Transverse colon (tissue), 4 donors: ENCODE results near the gene CMTR1. TPM values are rescaled to one million over a fixed set of nuclear protein-coding genes. Genes with fewer than 3 reads are reported as not detected.
"Not testable (repeated sequence)": the region's sequence is repeated elsewhere in the genome, so short reads cannot be mapped to it uniquely, and the experiment has no call there.

ENCODE experiments used
- DNase-seq: peaks from one replicate; pipeline ENCODE4 v3.0.0-alpha.2; 2019
- H3K27ac ChIP-seq, 4 donors: fragments of 200-600 bp; sonication (generic); 2 replicates each; pipeline ENCODE4 v1.5.1; 2016 to 2018; ENCODE audit warnings: inconsistent platforms in 4 of 4
- H3K27me3 ChIP-seq: fragments of 200-600 bp; sonication (generic); 2 replicates; pipeline ENCODE4 v1.5.1; 2017; ENCODE audit warnings: inconsistent platforms
- H3K36me3 ChIP-seq, 4 donors: fragments of 200-600 bp; sonication (generic); 2 replicates each; pipeline ENCODE4 v1.5.1; 2017 to 2019; ENCODE audit warnings: inconsistent platforms in 4 of 4
- H3K4me1 ChIP-seq, 4 donors: fragments of 200-600 bp; sonication (generic); 2 replicates each; pipeline ENCODE4 v1.5.1; 2017 to 2020; ENCODE audit warnings: inconsistent platforms in 4 of 4
- H3K4me3 ChIP-seq, 4 donors: fragments of 200-600 bp; sonication (generic); 1 replicate in 1 of 4; 2 replicates in 3 of 4; pipeline versions ENCODE4 v1.5.1 to v1.6.1; 2017 to 2019; ENCODE audit warnings: inconsistent platforms in 4 of 4
- H3K9me3 ChIP-seq, 2 donors: fragments of 200-600 bp; sonication (generic); 2 replicates each; pipeline ENCODE4 v1.5.1; 2017 to 2019; ENCODE audit warnings: inconsistent platforms in 2 of 2
- CTCF ChIP-seq, 5 experiments: fragments of 200-600 bp in 3 of 5; fragments of 450-650 bp in 2 of 5; sonication (generic) in 3 of 5; IDR thresholded peaks; 1 replicate in 2 of 5; 2 replicates in 3 of 5; pipeline ENCODE4 v1.5.1; 2016 to 2017; ENCODE audit warnings: antibody characterized with exemption in 5 of 5, inconsistent platforms in 3 of 5, mild to moderate bottlenecking in 2 of 5, moderate library complexity in 1 of 5
- EP300 ChIP-seq: sonication (generic); formaldehyde crosslinking; IDR thresholded peaks from one replicate; pipeline ENCODE4 v1.6.1; 2017; ENCODE audit warnings: antibody characterized with exemption, low read depth
- POLR2A ChIP-seq: fragments of 450-650 bp; IDR thresholded peaks from one replicate; pipeline ENCODE4 v1.6.1; 2016; ENCODE audit warnings: antibody characterized with exemption, mild to moderate bottlenecking, moderate library complexity
- POLR2AphosphoS5 ChIP-seq, 3 donors: sonication (generic); formaldehyde crosslinking; IDR thresholded peaks; one replicate each; pipeline ENCODE4 v1.6.1; 2016; ENCODE audit warnings: antibody characterized with exemption in 3 of 3
- WGBS, 2 donors: methylation state at CpG; one replicate each; pipeline ENCODE4 v1.1.5; 2018; ENCODE audit warnings: low coverage in 1 of 2; 5-methylcytosine and 5-hydroxymethylcytosine counted together
- in situ Hi-C, 4 donors: fragments of 200-750 bp; cut with MboI; loops; one replicate each; pipeline versions ENCODE4 v1.15.0 to v1.15.1; 2017; ENCODE audit warnings: low sequenced_read_pairs in 3 of 4, low pct_ligation_motif_present in 1 of 4, low pct_unique_long_range_greater_than_20kb in 1 of 4
- intact Hi-C: fragments of 100-400 bp; cut with DNase I; formaldehyde crosslinking; loops from one replicate; pipeline ENCODE4 v1.15.1; 2023; ENCODE audit warnings: low total_unique reads
- total RNA-seq, 4 donors: library from RNA; depleted of rRNA; stranded (reverse); fragments of >200 nt; gene quantifications; one replicate each; pipeline ENCODE4 v1.1.0, GENCODE V29; 2016

The CMTR1 gene
- total RNA-seq, 4 donors from 2014 or later, result 16.5 to 40.6 (median 24.9) TPM

- no peak for TF ChIP-seq EP300
- TF ChIP-seq POLR2A, result no peak
- TF ChIP-seq CTCF (IDR thresholded peaks at IDR 0.05), result no peak
- no peak for TF ChIP-seq POLR2AphosphoS5 (IDR thresholded peaks at IDR 0.05)
- H3K27me3 ChIP-seq, result no peaks in the 10 kb centered on the region
- intact Hi-C loops (no loop called here), in situ Hi-C loops (no loop called here)
- WGBS, 2 donors, result 11 to 28% methylated on average over 4 of the region's 4 CpGs
- peak overlapping the region; percentile 48 to 57 (median 54) for H3K27ac ChIP-seq
- DNase-seq, result no peak
- peaks cover 0 to 37% (median 15%) of the 10 kb centered on the region in 4 donors for H3K36me3 ChIP-seq
- no peaks in the 10 kb centered on the region for H3K9me3 ChIP-seq
- H3K4me1 ChIP-seq, result peaks cover 0 to 15% (median 5%) of the 10 kb centered on the region in 4 donors
- peak overlapping the region in 2 of 4 donors; percentile 4 to 28 for H3K4me3 ChIP-seq
Measured at GRCh38 chr6:37442416-37443215, 9.6 kb downstream of the CMTR1 start.

GRCh38 chr6:37443216-37443542 lies 10.2 kb downstream of the CMTR1 start:
- H3K9me3 ChIP-seq, intact Hi-C loops, DNase-seq, H3K27me3 ChIP-seq, in situ Hi-C loops: not testable (repeated sequence)
- Histone ChIP-seq H3K4me1 (peaks cover 0 to 15% (median 5%) of the 10 kb centered on the region in 4 donors), H3K27ac (peak overlapping the region; percentile 48 to 57 (median 54)), H3K4me3 (peak overlapping the region in 2 of 4 donors; percentile 4 to 28), H3K36me3 (peaks cover 0 to 32% (median 14%) of the 10 kb centered on the region in 4 donors)
- 73 to 84% methylated on average over 4 to 5 of the region's 5 CpGs for WGBS, 2 donors

- no peak for DNase-seq
- Histone ChIP-seq H3K27ac (no peak overlapping the region), H3K36me3 (peaks cover 0 to 47% (median 22%) of the 10 kb centered on the region in 4 donors), H3K27me3 (no peaks in the 10 kb centered on the region), H3K4me3 (no peak overlapping the region), H3K9me3 (no peaks in the 10 kb centered on the region), H3K4me1 (peaks cover 2 to 12% (median 7%) of the 10 kb centered on the region in 4 donors)
- in situ Hi-C loops (no loop called here), intact Hi-C loops (no loop called here)
- WGBS, 2 donors, result 83 to 88% methylated on average over 4 of the region's 4 CpGs
- no peak for TF ChIP-seq EP300
- no peak for TF ChIP-seq POLR2AphosphoS5 (IDR thresholded peaks at IDR 0.05)
- no peak for TF ChIP-seq POLR2A
- TF ChIP-seq CTCF (IDR thresholded peaks at IDR 0.05), result no peak
Measured at GRCh38 chr6:37449984-37450383, 17.0 kb downstream of the CMTR1 start.

GRCh38 chr6:37451441-37452193 lies 18.6 kb downstream of the CMTR1 start:
- Histone ChIP-seq H3K4me3 (no peak overlapping the region), H3K9me3 (no peaks in the 10 kb centered on the region), H3K27ac (peak overlapping the region in 3 of 4 donors; percentile 35 to 76 (median 75)), H3K27me3 (no peaks in the 10 kb centered on the region), H3K36me3 (peaks cover 0 to 34% (median 14%) of the 10 kb centered on the region in 4 donors), H3K4me1 (peaks cover 6 to 15% (median 10%) of the 10 kb centered on the region in 4 donors)
- TF ChIP-seq POLR2AphosphoS5 (IDR thresholded peaks at IDR 0.05) (peak in 2 of 3 donors; percentile 17 to 81), EP300 (no peak)
- in situ Hi-C loops (no loop called here), intact Hi-C loops (no loop called here)
- WGBS, 2 donors, result 72% methylated on average over 2 of the region's 2 CpGs; no CpG with 5 or more reads in 1 of the 2 donors
- no peak for DNase-seq

GRCh38 chr6:37452522-37452921 lies 19.5 kb downstream of the CMTR1 start:
- WGBS, 2 donors, result 88 to 93% methylated on average over 2 to 3 of the region's 3 CpGs
- intact Hi-C loops, result no loop called here
- no peak for DNase-seq
- no peak overlapping the region for H3K4me3 ChIP-seq
- peak overlapping the region; percentile 35 to 76 (median 67) for H3K27ac ChIP-seq
- in situ Hi-C loops, result no loop called here
- no peak for TF ChIP-seq POLR2AphosphoS5 (IDR thresholded peaks at IDR 0.05)
- no peak for TF ChIP-seq CTCF (IDR thresholded peaks at IDR 0.05)
- no peak for TF ChIP-seq POLR2A
- TF ChIP-seq EP300, result no peak
- no peaks in the 10 kb centered on the region for H3K27me3 ChIP-seq
- H3K9me3 ChIP-seq, result no peaks in the 10 kb centered on the region
- peaks cover 0 to 25% (median 11%) of the 10 kb centered on the region in 4 donors for H3K36me3 ChIP-seq
- peaks cover 6 to 15% (median 10%) of the 10 kb centered on the region in 4 donors for H3K4me1 ChIP-seq
